Measurements from ENCODE around the gene DOCK11. TPM values are rescaled to one million over a fixed set of nuclear protein-coding genes. Genes with fewer than 3 reads are reported as not detected.
"Not testable (repeated sequence)": the region's sequence is repeated elsewhere in the genome, so short reads cannot be mapped to it uniquely, and the experiment has no call there.

Gene DOCK11
- polyA plus RNA-seq, 1 donor from 2014 or later: 37.2 TPM

- H3K9me3 ChIP-seq (ENCODE audit: low read length): no peaks in the 10 kb centered on the region
- no peak overlapping the region for H3K27ac ChIP-seq (ENCODE audit: low read length)
- peaks cover 13% of the 10 kb centered on the region for H3K27me3 ChIP-seq (ENCODE audit: insufficient read depth, low read depth, low read length)
- no peak overlapping the region for H3K4me2 ChIP-seq (ENCODE audit: low read length)
- no peaks in the 10 kb centered on the region for H3F3A ChIP-seq (ENCODE audit: insufficient read depth, low read length, poor library complexity, severe bottlenecking)
- no peaks in the 10 kb centered on the region for H4K20me1 ChIP-seq (ENCODE audit: insufficient read depth)
- H2AFZ ChIP-seq (ENCODE audit: low read depth, low read length): no peak overlapping the region
- H3K9me2 ChIP-seq (ENCODE audit: insufficient read depth, low read length): no peaks in the 10 kb centered on the region
- H3K4me3 ChIP-seq (ENCODE audit: low read length): no peak overlapping the region
- no peaks in the 10 kb centered on the region for H3K36me3 ChIP-seq (ENCODE audit: insufficient read depth, low read length)
- no peaks in the 10 kb centered on the region for H3K79me2 ChIP-seq (replicated peaks; ENCODE audit: insufficient read depth, low read length)
- TF ChIP-seq CTCF (IDR thresholded peaks at IDR 0.05; ENCODE audit: poor library complexity, severe bottlenecking) (no peak), TAF1 (IDR thresholded peaks at IDR 0.05; ENCODE audit: low read depth) (no peak), REST (IDR thresholded peaks at IDR 0.05; ENCODE audit: borderline replicate concordance) (no peak), EP300 (conservative IDR thresholded peaks at IDR 0.05; ENCODE audit: poor library complexity, severe bottlenecking) (no peak), EZH2 (IDR thresholded peaks at IDR 0.05; ENCODE audit: borderline replicate concordance, insufficient read depth, low read length, poor library complexity, severe bottlenecking) (no peak), RAD21 (conservative IDR thresholded peaks at IDR 0.05) (no peak), MXI1 (conservative IDR thresholded peaks at IDR 0.05; ENCODE audit: poor library complexity, severe bottlenecking) (no peak)
- no peak overlapping the region for H3K9ac ChIP-seq (ENCODE audit: low read length)
Measured at GRCh38 chrX:118730500-118731247, 235.1 kb downstream of the DOCK11 start.

- not testable (repeated sequence) for H3K9ac ChIP-seq (ENCODE audit: low read length); H3K4me2 ChIP-seq (ENCODE audit: low read length); H3K9me3 ChIP-seq (ENCODE audit: low read length); H3F3A ChIP-seq (ENCODE audit: insufficient read depth, low read length, poor library complexity, severe bottlenecking); H2AFZ ChIP-seq (ENCODE audit: low read depth, low read length); H3K27me3 ChIP-seq (ENCODE audit: insufficient read depth, low read depth, low read length); H3K4me3 ChIP-seq (ENCODE audit: low read length); H4K20me1 ChIP-seq (ENCODE audit: insufficient read depth); H3K36me3 ChIP-seq (ENCODE audit: insufficient read depth, low read length); H3K79me2 ChIP-seq (replicated peaks; ENCODE audit: insufficient read depth, low read length); H3K9me2 ChIP-seq (ENCODE audit: insufficient read depth, low read length); H3K27ac ChIP-seq (ENCODE audit: low read length)
Measured at GRCh38 chrX:118732551-118732950, 236.9 kb downstream of the DOCK11 start.

- Histone ChIP-seq H3K9me2 (ENCODE audit: insufficient read depth, low read length) (no peaks in the 10 kb centered on the region), H3K4me3 (ENCODE audit: low read length) (no peak overlapping the region), H3K9me3 (ENCODE audit: low read length) (no peaks in the 10 kb centered on the region), H3K36me3 (ENCODE audit: insufficient read depth, low read length) (no peaks in the 10 kb centered on the region), H4K20me1 (ENCODE audit: insufficient read depth) (no peaks in the 10 kb centered on the region), H3K9ac (ENCODE audit: low read length) (no peak overlapping the region), H3K4me2 (ENCODE audit: low read length) (no peak overlapping the region), H3K27ac (ENCODE audit: low read length) (no peak overlapping the region), H3K27me3 (ENCODE audit: insufficient read depth, low read depth, low read length) (no peaks in the 10 kb centered on the region), H2AFZ (ENCODE audit: low read depth, low read length) (no peak overlapping the region), H3K79me2 (replicated peaks; ENCODE audit: insufficient read depth, low read length) (no peaks in the 10 kb centered on the region), H3F3A (ENCODE audit: insufficient read depth, low read length, poor library complexity, severe bottlenecking) (no peaks in the 10 kb centered on the region)
- no peak for TF ChIP-seq REST (IDR thresholded peaks at IDR 0.05; ENCODE audit: borderline replicate concordance)
- no peak for TF ChIP-seq CTCF (IDR thresholded peaks at IDR 0.05; ENCODE audit: poor library complexity, severe bottlenecking)
- TF ChIP-seq EP300 (conservative IDR thresholded peaks at IDR 0.05; ENCODE audit: poor library complexity, severe bottlenecking): no peak
Measured at GRCh38 chrX:118734909-118735308, 239.3 kb downstream of the DOCK11 start.

Data from neural cell (in vitro differentiated cells).